Raji (cell line): ENCODE data around the gene SRP54.

Experiments
- POLR2A ChIP-seq: IDR thresholded peaks from 2 replicates; pipeline ENCODE4 v1.6.1; 2011; ENCODE audit warnings: low read depth, low read length, control low read depth; ENCODE audit not compliant: insufficient read depth

Gene SRP54

GRCh38 chr14:34980337-34980900 is 2.4 kb upstream of the SRP54 start:
- no peak for TF ChIP-seq POLR2A

DNA sequence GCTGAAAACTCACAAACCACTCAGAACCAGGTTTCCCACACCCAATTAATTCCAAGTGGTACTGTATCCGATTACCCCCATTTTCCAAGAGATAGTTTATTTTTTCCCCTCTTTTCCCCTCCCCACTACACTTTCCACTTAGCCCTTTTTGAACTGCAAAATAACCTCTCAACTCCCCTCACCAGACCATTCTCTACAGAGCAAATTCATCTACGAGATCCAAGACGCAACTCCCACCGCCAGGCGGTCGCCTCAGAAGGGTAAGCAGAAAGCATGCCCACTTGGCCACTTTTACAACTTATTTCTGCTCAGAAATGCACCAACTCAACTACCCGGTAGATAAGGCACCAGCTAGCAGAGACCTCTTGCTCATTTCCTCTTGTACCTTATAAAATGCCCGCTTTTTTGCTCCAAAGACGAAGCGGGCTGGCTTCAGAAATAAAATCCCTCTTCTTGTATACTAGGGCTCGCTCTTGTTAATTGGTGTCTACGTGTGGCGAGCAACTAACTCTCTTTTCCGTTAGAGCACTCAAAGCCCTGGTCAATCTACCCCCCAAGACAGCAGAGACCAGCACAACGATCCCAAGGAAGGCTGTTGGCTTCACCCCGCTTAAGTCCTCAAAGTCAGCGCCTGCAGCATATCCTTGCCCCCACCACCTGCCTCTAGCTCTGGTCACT is 910 bp upstream of the SRP54 start:
- no peak for TF ChIP-seq POLR2A

GRCh38 chr14:34983148-34983760 is 462 bp downstream of the SRP54 start:
- no peak for TF ChIP-seq POLR2A

- no peak for TF ChIP-seq POLR2A
Observed at GRCh38 chr14:34983786-34984185, 994 bp downstream of the SRP54 start.

- TF ChIP-seq POLR2A = no peak
Observed at GRCh38 chr14:34985740-34986139, 2.9 kb downstream of the SRP54 start.

GRCh38 chr14:34987180-34987579 is 4.4 kb downstream of the SRP54 start:
- TF ChIP-seq POLR2A = no peak

DNA sequence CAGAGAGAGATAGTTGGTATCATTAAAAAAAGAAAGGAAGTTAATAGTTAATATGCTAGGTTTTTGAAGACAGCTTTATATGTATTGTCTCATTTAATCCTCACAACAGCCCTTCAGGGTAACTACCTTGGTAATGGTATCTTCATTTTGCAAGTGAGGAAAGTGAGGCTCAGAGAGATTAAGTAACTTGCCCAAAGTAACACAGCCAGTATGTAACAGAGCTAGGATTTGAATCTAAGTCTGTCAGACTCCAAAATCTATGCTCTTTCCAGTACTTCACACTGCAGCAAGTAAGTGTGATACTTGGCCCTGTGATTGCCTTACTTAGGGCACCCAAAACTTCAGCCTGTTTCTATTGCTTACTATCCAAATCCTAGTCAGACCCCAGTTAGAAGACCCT is 7.0 kb downstream of the SRP54 start:
- TF ChIP-seq POLR2A = no peak

DNA sequence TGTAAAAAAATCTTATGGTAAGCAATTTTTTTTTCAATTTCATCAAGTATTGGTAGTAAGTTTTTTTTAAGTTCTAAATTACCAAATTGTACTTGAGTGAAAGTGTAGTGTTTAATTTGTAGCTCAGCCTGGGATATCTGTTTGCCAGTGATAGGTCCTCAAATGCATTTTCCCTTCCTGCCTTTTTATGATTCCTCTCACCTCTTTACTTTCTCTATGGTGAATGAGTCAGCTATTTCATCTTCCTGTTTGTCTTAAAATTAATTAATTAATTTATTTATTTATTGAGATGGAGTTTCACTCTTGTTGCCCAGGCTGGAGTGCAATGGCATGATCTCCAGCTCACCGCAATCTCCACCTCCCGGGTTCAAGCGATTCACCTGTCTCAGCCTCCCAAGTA is 10.6 kb downstream of the SRP54 start:
- no peak for TF ChIP-seq POLR2A

DNA sequence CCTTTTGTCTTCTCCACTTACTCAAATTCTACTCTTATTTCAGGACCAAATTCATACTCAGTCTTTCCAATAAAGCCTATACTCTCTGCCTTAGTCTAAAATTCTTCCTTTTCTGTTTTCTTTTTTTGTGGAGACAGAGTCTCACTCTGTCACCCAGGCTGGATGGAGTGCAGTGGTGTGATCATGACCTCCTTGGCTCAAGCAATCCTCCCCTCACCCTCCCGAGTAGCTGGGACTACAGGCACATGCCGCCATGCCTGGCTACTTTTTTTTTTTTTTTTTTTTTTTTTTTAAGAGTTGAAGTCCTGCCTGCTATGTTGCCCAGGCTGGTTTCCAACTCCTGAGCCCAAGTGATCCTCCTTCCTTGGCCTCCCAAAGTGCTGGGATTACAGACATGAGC is 11.9 kb downstream of the SRP54 start:
- TF ChIP-seq POLR2A = no peak

GRCh38 chr14:34997762-34998161 is 15.0 kb downstream of the SRP54 start:
- TF ChIP-seq POLR2A = no peak

- TF ChIP-seq POLR2A = no peak
Observed at GRCh38 chr14:34999500-34999899, 16.7 kb downstream of the SRP54 start.

DNA sequence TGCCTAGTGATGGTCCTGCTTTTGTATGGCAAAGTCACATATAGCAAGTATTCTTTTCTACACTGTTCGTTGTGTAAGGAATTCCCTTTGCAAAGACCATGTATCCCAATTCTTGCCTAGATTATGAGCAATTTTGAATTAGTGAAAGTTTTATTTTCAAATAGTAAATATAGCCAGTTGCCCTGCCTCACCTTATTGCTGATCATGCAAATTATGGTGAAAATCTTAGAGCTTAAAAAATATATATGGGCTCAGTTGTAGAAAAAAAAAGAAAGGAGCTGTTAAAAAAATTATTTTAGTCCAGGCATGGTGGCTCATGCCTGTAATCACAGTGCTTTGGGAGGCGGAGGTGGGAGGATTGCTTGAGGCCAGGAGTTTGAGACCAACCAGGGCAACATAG is 18.8 kb downstream of the SRP54 start:
- TF ChIP-seq POLR2A = no peak

DNA sequence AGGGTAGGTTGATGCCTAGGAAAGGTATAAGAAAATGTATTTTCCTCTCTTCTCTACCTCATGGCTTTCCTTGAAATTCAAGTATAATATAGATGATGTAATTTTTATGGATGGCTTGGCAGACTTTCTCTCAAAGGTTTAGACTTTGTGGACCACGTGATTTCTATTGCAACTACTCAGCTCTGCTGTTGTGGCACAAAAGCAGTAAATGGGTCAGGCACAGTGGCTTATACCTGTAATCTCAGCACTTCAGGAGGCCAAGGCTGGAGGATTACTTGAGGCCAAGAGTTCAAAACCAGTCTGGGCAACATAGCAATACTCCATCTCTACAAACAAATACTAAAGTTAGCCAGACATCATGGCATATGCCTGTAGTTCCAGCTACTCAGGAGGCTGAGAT is 22.0 kb downstream of the SRP54 start:
- TF ChIP-seq POLR2A = no peak

DNA sequence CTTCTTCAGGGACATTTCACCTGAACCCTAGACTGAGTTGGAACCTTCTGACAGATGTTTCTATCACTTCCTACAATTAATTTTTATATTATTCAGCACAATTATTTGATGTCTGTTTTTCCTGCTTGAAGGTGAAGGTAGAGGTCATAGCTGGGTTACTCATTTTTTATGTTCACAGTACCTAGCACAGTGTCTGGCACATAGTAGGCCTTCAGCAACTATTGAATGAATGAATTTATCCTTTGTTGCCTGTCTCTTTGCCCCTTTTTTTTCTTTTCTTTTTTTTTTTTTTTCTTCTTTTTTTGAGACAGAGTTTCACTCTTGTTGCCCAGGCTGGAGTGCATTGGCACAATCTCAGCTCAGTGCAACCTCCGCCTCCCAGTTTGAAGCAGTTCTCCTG is 33.8 kb downstream of the SRP54 start:
- no peak for TF ChIP-seq POLR2A

DNA sequence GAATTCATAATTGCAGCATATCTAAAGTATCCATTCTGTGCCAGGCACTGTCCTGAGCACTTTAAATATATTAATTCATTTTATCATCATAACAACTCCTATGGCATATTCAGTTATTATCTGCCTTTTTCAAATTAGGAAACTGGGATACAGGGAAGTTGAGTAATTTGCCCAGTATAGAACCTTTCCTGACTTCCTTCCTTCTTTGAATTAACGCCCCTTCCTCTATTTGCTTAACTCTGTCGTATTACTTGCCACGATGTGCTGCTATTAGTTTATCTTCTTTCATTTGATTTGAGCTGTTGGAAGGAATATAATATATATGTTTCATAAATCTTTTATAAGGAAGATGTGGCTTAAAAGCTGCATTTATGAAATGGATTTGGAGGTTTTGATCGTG is 37.9 kb downstream of the SRP54 start:
- no peak for TF ChIP-seq POLR2A

DNA sequence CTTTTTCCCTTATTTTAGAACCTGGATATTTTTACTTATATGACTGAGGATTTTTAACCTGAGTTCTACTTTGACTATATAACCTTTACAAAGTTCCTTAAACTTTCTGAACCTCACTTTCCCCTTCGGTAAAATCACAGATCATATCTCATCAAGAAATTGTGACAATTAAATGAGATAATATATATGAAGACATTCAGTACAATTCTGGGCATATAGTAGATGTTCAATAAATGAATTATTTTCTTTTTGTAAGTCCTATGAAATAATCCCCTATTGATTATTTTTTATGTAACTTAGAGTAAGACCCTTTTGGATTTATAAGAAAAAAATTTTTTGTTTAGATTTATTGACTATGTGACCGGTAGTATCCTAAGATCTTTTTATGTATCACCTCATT is 45.6 kb downstream of the SRP54 start:
- TF ChIP-seq POLR2A = no peak

- TF ChIP-seq POLR2A = no peak
Observed at GRCh38 chr14:35032562-35032961, 49.8 kb downstream of the SRP54 start.
